SK-N-SH treated with all-trans-retinoic acid at 6 μM for 48 hours (cell line): ENCODE results near the gene ACTN1.

Experiments
- ARNTL ChIP-seq: fragments of 450-650 bp; formaldehyde crosslinking; IDR thresholded peaks from 2 replicates; pipeline ENCODE4 v1.5.0; 2020; ENCODE audit warnings: low read depth, mild to moderate bottlenecking, moderate library complexity, borderline replicate concordance
- PPARA ChIP-seq: fragments of 250-450 bp; sonication (Bioruptor Pico); IDR thresholded peaks from 2 replicates; pipeline ENCODE4 v1.5.0; 2020; ENCODE audit warnings: mild to moderate bottlenecking, borderline replicate concordance
- RARB ChIP-seq: fragments of 250-450 bp; sonication (Bioruptor Pico); IDR thresholded peaks from 2 replicates; pipeline ENCODE4 v1.8.0; 2021; ENCODE audit warnings: mild to moderate bottlenecking, moderate library complexity
- ZFP30 ChIP-seq: fragments of 450-650 bp; formaldehyde crosslinking; IDR thresholded peaks from 2 replicates; pipeline ENCODE4 v1.5.0; 2022; ENCODE audit warnings: mild to moderate bottlenecking, moderate library complexity
- TF ChIP-seq, protein P1 (sequence below): fragments of 250-450 bp; sonication (Bioruptor Pico); IDR thresholded peaks from 2 replicates; pipeline ENCODE4 v1.8.0; 2021; ENCODE audit warnings: low read depth, mild to moderate bottlenecking, moderate library complexity, borderline replicate concordance
- TF ChIP-seq, protein P2 (sequence below): fragments of 250-450 bp; sonication (Bioruptor Pico); IDR thresholded peaks from 2 replicates; pipeline ENCODE4 v1.8.0; 2020; ENCODE audit warnings: mild to moderate bottlenecking, moderate library complexity, borderline replicate concordance

DNA sequence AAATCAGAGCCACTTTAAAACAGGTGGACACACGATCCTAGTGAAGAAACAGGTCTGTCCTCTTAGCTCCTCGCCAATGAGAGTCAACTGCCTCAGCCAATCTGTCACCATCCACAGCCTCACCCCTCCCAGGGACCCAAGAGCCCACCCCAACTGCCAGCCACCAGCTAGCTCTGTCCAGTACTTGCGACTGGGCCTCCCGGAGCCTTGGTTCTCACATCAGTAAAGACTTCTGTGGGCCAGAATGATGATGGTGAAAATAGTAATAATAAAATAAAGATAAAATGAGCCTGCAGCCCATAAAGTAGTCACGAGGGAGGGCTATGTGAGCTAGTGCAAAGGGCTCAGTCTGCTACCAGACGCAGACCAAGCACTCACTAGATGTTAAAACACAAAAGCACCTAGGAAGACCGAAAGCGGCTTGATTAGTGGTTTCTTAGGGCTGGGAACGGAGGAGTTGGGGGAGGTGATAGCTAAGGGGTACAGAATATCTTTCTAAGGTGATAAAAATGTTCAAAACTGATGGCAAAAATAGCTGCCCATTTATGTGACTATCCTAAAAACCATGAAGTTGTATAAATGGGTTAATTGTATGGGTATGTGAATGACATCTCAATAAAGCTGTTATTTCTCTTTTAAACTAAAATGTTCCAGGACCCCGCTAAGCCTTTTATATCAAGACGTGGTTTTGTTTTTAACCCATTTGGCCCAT is 39.8 kb downstream of the ACTN1 start:
- TF ChIP-seq PPARA (CRISPR knock-in tag) = no peak
- TF ChIP-seq, protein P1, sequence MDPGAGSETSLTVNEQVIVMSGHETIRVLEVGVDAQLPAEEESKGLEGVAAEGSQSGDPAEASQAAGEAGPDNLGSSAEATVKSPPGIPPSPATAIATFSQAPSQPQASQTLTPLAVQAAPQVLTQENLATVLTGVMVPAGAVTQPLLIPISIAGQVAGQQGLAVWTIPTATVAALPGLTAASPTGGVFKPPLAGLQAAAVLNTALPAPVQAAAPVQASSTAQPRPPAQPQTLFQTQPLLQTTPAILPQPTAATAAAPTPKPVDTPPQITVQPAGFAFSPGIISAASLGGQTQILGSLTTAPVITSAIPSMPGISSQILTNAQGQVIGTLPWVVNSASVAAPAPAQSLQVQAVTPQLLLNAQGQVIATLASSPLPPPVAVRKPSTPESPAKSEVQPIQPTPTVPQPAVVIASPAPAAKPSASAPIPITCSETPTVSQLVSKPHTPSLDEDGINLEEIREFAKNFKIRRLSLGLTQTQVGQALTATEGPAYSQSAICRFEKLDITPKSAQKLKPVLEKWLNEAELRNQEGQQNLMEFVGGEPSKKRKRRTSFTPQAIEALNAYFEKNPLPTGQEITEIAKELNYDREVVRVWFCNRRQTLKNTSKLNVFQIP = no peak
- no peak for TF ChIP-seq RARB
- TF ChIP-seq ZFP30 (CRISPR knock-in tag) = no peak
- TF ChIP-seq, protein P2, sequence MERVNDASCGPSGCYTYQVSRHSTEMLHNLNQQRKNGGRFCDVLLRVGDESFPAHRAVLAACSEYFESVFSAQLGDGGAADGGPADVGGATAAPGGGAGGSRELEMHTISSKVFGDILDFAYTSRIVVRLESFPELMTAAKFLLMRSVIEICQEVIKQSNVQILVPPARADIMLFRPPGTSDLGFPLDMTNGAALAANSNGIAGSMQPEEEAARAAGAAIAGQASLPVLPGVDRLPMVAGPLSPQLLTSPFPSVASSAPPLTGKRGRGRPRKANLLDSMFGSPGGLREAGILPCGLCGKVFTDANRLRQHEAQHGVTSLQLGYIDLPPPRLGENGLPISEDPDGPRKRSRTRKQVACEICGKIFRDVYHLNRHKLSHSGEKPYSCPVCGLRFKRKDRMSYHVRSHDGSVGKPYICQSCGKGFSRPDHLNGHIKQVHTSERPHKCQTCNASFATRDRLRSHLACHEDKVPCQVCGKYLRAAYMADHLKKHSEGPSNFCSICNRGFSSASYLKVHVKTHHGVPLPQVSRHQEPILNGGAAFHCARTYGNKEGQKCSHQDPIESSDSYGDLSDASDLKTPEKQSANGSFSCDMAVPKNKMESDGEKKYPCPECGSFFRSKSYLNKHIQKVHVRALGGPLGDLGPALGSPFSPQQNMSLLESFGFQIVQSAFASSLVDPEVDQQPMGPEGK (CRISPR knock-in tag) = no peak
- TF ChIP-seq ARNTL (CRISPR knock-in tag) = no peak
